Vagina (tissue), 2 donors: ENCODE measurements around the gene LPP.

ENCODE experiments used
- CTCF ChIP-seq, 3 experiments: fragments of 450-650 bp in 2 of 3; fragments of 200-600 bp in 1 of 3; sonication (generic) in 1 of 3; IDR thresholded peaks; one replicate each; pipeline ENCODE4 v1.5.1; 2017 to 2019; ENCODE audit warnings: antibody characterized with exemption in 3 of 3, mild to moderate bottlenecking in 2 of 3, moderate library complexity in 2 of 3
- POLR2A ChIP-seq, 2 donors: fragments of 450-650 bp; IDR thresholded peaks; one replicate each; pipeline ENCODE4 v1.6.1; 2017; ENCODE audit warnings: antibody characterized with exemption in 2 of 2, mild to moderate bottlenecking in 2 of 2, moderate library complexity in 2 of 2
- POLR2AphosphoS5 ChIP-seq, 2 donors: sonication (generic); formaldehyde crosslinking; IDR thresholded peaks; one replicate each; pipeline ENCODE4 v1.9.0; 2017; ENCODE audit warnings: antibody characterized with exemption in 2 of 2, mild to moderate bottlenecking in 2 of 2, low read depth in 1 of 2; ENCODE audit not compliant: insufficient read depth in 1 of 2

- TF ChIP-seq CTCF (IDR thresholded peaks at IDR 0.05) = no peak
- no peak for TF ChIP-seq POLR2A (IDR thresholded peaks at IDR 0.05)
- TF ChIP-seq POLR2AphosphoS5 (IDR thresholded peaks at IDR 0.05; ENCODE audit: insufficient read depth in 1 of 2, low read depth in 1 of 2) = no peak
These were observed 510.8 kb downstream of the LPP start for GRCh38 chr3:188664795-188665194.
